Measurements from ENCODE around the gene AQP1.

DNA sequence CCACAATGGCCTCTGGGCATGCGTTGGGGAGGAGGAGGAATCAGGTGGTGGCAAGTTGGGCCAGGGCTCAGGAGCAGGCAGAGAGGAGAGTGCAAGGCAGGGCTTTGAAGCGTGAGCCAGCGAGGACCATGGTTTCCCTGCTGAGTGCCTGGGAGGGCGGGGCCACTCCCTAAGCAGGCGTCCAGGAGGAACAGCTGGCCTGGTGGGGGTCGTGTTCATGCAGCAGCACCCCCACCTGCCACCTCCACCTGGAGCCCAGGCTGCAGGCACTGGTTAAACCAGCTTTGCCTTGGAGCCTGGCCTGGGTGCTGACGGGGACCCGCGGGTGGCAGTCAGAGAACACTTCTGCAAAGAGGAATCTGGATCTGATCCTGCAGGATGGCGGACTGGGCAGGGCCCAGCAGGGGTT lies 24.2 kb upstream of the AQP1 start:
- TF ChIP-seq CTCF (IDR thresholded peaks at IDR 0.05) = no peak
- TF ChIP-seq POLR2A (IDR thresholded peaks at IDR 0.05) = no peak
